Aorta (tissue), 5 donors: ENCODE data around the gene ARL9. TPM values are rescaled to one million over a fixed set of nuclear protein-coding genes. Genes with fewer than 3 reads are reported as not detected.
"Not testable (repeated sequence)": the region's sequence is repeated elsewhere in the genome, so short reads cannot be mapped to it uniquely, and the experiment has no call there.

Experiments
- ATAC-seq: fragments of 200-7000 bp; cut with Tn5 transposase; one replicate; pipeline ENCODE4 v1.9.1; 2022; ENCODE audit warnings: moderate library complexity; ENCODE audit not compliant: low FRiP score
- DNase-seq, 2 donors: peaks; one replicate each; pipeline ENCODE4 v3.0.0-alpha.2; 2020
- H3K27ac ChIP-seq, 2 donors: one replicate each; pipeline ENCODE4 v1.5.1; 2013; ENCODE audit warnings: low read length in 2 of 2, mild to moderate bottlenecking in 2 of 2, moderate library complexity in 2 of 2, control low read depth in 1 of 2, inconsistent platforms in 1 of 2, low read depth in 1 of 2
- H3K27me3 ChIP-seq, 2 donors: one replicate each; pipeline ENCODE4 v1.6.1; 2013; ENCODE audit warnings: control low read depth in 1 of 2, low read length in 1 of 2, mild to moderate bottlenecking in 1 of 2, moderate library complexity in 1 of 2; ENCODE audit not compliant: insufficient read depth in 2 of 2, control insufficient read depth in 1 of 2
- H3K36me3 ChIP-seq, 2 donors: one replicate each; pipeline ENCODE4 v1.6.1; 2013; ENCODE audit warnings: control low read depth in 1 of 2, low read length in 1 of 2, mild to moderate bottlenecking in 1 of 2; ENCODE audit not compliant: insufficient read depth in 2 of 2, control insufficient read depth in 1 of 2
- H3K4me1 ChIP-seq, 2 donors: one replicate each; pipeline ENCODE4 v1.6.1; 2013; ENCODE audit warnings: low read length in 2 of 2, control low read depth in 1 of 2, mild to moderate bottlenecking in 1 of 2, moderate library complexity in 1 of 2; ENCODE audit not compliant: insufficient read depth in 2 of 2, control insufficient read depth in 1 of 2
- H3K4me3 ChIP-seq, 2 donors: one replicate each; pipeline ENCODE4 v1.5.1; 2013; ENCODE audit warnings: low read length in 2 of 2, control low read depth in 1 of 2, mild to moderate bottlenecking in 1 of 2
- H3K9me3 ChIP-seq: one replicate; pipeline ENCODE4 v1.6.1; 2013; ENCODE audit warnings: mild to moderate bottlenecking, low read length; ENCODE audit not compliant: control insufficient read depth
- WGBS, 2 donors: extraction: QIAGEN DNeasy Blood & Tissue Kit; methylation state at CpG; one replicate each; pipeline ENCODE4 v1.1.7; 2013; 5-methylcytosine and 5-hydroxymethylcytosine counted together
- intact Hi-C, 2 donors: fragments of 100-400 bp; cut with DNase I; formaldehyde crosslinking; loops; one replicate each; pipeline versions ENCODE4 v1.14.2 to v1.15.0; 2022
- long read RNA-seq, 2 donors: library from polyadenylated mRNA; unstranded; transcript quantifications; one replicate each; pipeline ENCODE4 v2.0.0, GENCODE V29; 2020 to 2021
- polyA plus RNA-seq, 2 donors: library from polyadenylated mRNA; stranded (reverse); fragments of 200-250 nt; gene quantifications; one replicate each; pipeline ENCODE4 v1.2.3, GENCODE V29; 2013
- total RNA-seq, 2 donors: library from RNA; stranded (reverse); fragmentation: NEBNext Ultra II Directional; extraction: Animal tissue kit (Norgen Biotek cat#: 25700); gene quantifications; one replicate each; pipeline ENCODE4 v1.2.1, GENCODE V29; 2021
- donor health status: healthy with polysubstance abuse.
- donor health status: Bipolar disorder and iron deficiency.
- donor health status: DM: no; HTN: no; CAD: no.
- donor health status: DM: no; HTN: no; CAD: no.
- donor health status: DM: yes; HTN: yes; CAD: no.

ARL9 gene
- total RNA-seq, result under 1 TPM; 0.49 to 0.51 TPM
- polyA plus RNA-seq, result under 1 TPM in 1 of 2 donors, not detected in 1; 0.15 TPM
- long read RNA-seq, donor 1, result 0 reads
- long read RNA-seq, donor 2, partial matches to known transcripts, result 0 of 1 reads
- long read RNA-seq, donor 2, other reads (novel, unspliced or antisense), result 1 of 1 reads

GRCh38 chr4:56505269-56506130 is at the start of gene ARL9:
Gene ARL9, plus strand, starts transcription at chr4:56505791. Its CDS starts 72 bp downstream, at chr4:56505863.
- 3 to 4% methylated on average over 56 of the region's 56 CpGs for WGBS, 2 donors
- no peaks in the 10 kb centered on the region for H3K27me3 ChIP-seq
- intact Hi-C loops, result no loop called here
- DNase-seq (peak; percentile 70 to 85), ATAC-seq (peak; percentile 84)
- no peaks in the 10 kb centered on the region for H3K36me3 ChIP-seq
- H3K4me3 ChIP-seq, result peak within 1 kb of the TSS in 1 of 2 donors; percentile 59
- H3K4me1 ChIP-seq, result no peaks in the 10 kb centered on the region
- no peaks in the 10 kb centered on the region for H3K9me3 ChIP-seq
- H3K27ac ChIP-seq, result no peak within 1 kb of the TSS

GRCh38 chr4:56460085-56460484 is 45.5 kb upstream of the ARL9 start:
- no peak overlapping the region for H3K4me3 ChIP-seq
- ATAC-seq (no peak), DNase-seq (no peak)
- H3K27me3 ChIP-seq, result no peaks in the 10 kb centered on the region
- WGBS, 2 donors, result 75 to 76% methylated on average over 3 of the region's 3 CpGs
- intact Hi-C loops, result no loop called here
- H3K36me3 ChIP-seq, result no peaks in the 10 kb centered on the region
- no peak overlapping the region for H3K27ac ChIP-seq
- H3K4me1 ChIP-seq, result peaks cover 0 to 3% of the 10 kb centered on the region in 2 donors
- no peaks in the 10 kb centered on the region for H3K9me3 ChIP-seq

- no peaks in the 10 kb centered on the region for H3K27me3 ChIP-seq
- no peak overlapping the region for H3K27ac ChIP-seq
- DNase-seq (no peak), ATAC-seq (no peak)
- intact Hi-C loops, result no loop called here
- no peak overlapping the region for H3K4me3 ChIP-seq
- peaks cover 2 to 4% of the 10 kb centered on the region in 2 donors for H3K4me1 ChIP-seq
- no peaks in the 10 kb centered on the region for H3K9me3 ChIP-seq
- no peaks in the 10 kb centered on the region for H3K36me3 ChIP-seq
Observed at GRCh38 chr4:56462157-56462556, 43.4 kb upstream of the ARL9 start.

- intact Hi-C loops, result no loop called here
- ATAC-seq (no peak), DNase-seq (no peak)
- Histone ChIP-seq H3K9me3 (no peaks in the 10 kb centered on the region), H3K36me3 (no peaks in the 10 kb centered on the region), H3K4me1 (peaks cover 0 to 4% of the 10 kb centered on the region in 2 donors), H3K4me3 (no peak overlapping the region), H3K27me3 (no peaks in the 10 kb centered on the region), H3K27ac (no peak overlapping the region)
- WGBS, 2 donors, result 89 to 90% methylated on average over 5 of the region's 5 CpGs
Observed at GRCh38 chr4:56463711-56464110, 41.9 kb upstream of the ARL9 start.

GRCh38 chr4:56464581-56464980 is 41.0 kb upstream of the ARL9 start:
- no peak for DNase-seq
- H3K4me1 ChIP-seq, result peaks cover 0 to 4% of the 10 kb centered on the region in 2 donors
- ATAC-seq, result no peak
- H3K4me3 ChIP-seq, result no peak overlapping the region
- whole genome bisulfite sequencing, 2 donors, result 78 to 82% methylated on average over 3 of the region's 3 CpGs
- H3K27ac ChIP-seq, result no peak overlapping the region
- intact Hi-C loops, result no loop called here
- H3K9me3 ChIP-seq, result no peaks in the 10 kb centered on the region
- no peaks in the 10 kb centered on the region for H3K36me3 ChIP-seq
- H3K27me3 ChIP-seq, result no peaks in the 10 kb centered on the region

- DNase-seq, result no peak
- 56 to 71% methylated on average over 10 of the region's 10 CpGs for WGBS, 2 donors
- no peak for ATAC-seq
- Histone ChIP-seq H3K36me3 (no peaks in the 10 kb centered on the region), H3K9me3 (no peaks in the 10 kb centered on the region), H3K4me1 (peaks cover 0 to 4% of the 10 kb centered on the region in 2 donors), H3K27ac (no peak overlapping the region), H3K27me3 (no peaks in the 10 kb centered on the region), H3K4me3 (no peak overlapping the region)
- intact Hi-C loops, result loop anchor here in 1 of 2 donors (2.0 to 5.0 kb wide), 2 partner anchors 29 to 38 kb away; partner anchors contain the start of gene PAICS
Observed at GRCh38 chr4:56465599-56466295, 39.8 kb upstream of the ARL9 start.

- not testable (repeated sequence) for H3K36me3 ChIP-seq, H3K27me3 ChIP-seq, DNase-seq, H3K4me1 ChIP-seq, H3K9me3 ChIP-seq, H3K27ac ChIP-seq
- peak; percentile 27 for ATAC-seq
- WGBS, 2 donors, result 12 to 16% methylated on average over 8 of the region's 8 CpGs
- H3K4me3 ChIP-seq, result peak overlapping the region; percentile 91 to 96
- intact Hi-C loops, result loop anchor here in 1 of 2 donors (2.0 to 5.0 kb wide), 2 partner anchors 30 to 39 kb away; partner anchors contain the start of gene PAICS
Observed at GRCh38 chr4:56466296-56466761, 39.3 kb upstream of the ARL9 start.

- no peaks in the 10 kb centered on the region for H3K9me3 ChIP-seq
- H3K36me3 ChIP-seq, result peaks cover 0 to 2% of the 10 kb centered on the region in 2 donors
- H3K4me3 ChIP-seq, result peak overlapping the region; percentile 91 to 96
- DNase-seq (no peak), ATAC-seq (peak; percentile 9)
- intact Hi-C loops, result loop anchor here in 1 of 2 donors (2.0 to 5.0 kb wide), 2 partner anchors 30 to 40 kb away; partner anchors contain the start of gene PAICS
- H3K4me1 ChIP-seq, result peaks cover 0 to 4% of the 10 kb centered on the region in 2 donors
- peak overlapping the region in 1 of 2 donors; percentile 50 for H3K27ac ChIP-seq
- WGBS, 2 donors, result 0% methylated on average over 8 of the region's 8 CpGs
- H3K27me3 ChIP-seq, result no peaks in the 10 kb centered on the region
Observed at GRCh38 chr4:56466910-56467283, 38.7 kb upstream of the ARL9 start.
